IPS DF 19.7 (cell line): ENCODE measurements around the gene RMI1.

Experiments used
- DNase-seq: peaks from one replicate; pipeline ENCODE4 v3.0.0-alpha.2; 2013; ENCODE audit warnings: low read depth, low spot score

Gene RMI1

DNA sequence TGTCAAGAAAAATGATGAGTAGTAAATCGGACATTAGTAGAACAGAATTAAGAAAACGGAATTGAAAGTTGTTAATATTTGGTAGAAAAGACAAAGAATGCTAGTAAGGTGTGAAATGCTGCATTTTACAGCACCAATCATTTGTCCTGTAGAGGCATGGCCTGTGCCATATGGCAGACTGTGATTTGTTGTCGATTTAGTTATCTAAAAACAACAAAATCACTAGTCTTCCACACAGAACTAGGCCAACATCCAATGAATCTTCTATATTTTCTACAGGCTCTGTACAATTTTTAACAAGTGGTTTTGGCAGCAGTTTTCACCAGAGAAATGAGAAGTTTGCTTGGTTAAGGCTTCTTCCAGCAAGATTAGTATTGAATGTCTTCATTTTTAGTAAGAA lies 11.0 kb upstream of the RMI1 start:
- DNase-seq: no peak

- no peak for DNase-seq
Measured at GRCh38 chr9:83971485-83971884, 9.1 kb upstream of the RMI1 start.

DNA sequence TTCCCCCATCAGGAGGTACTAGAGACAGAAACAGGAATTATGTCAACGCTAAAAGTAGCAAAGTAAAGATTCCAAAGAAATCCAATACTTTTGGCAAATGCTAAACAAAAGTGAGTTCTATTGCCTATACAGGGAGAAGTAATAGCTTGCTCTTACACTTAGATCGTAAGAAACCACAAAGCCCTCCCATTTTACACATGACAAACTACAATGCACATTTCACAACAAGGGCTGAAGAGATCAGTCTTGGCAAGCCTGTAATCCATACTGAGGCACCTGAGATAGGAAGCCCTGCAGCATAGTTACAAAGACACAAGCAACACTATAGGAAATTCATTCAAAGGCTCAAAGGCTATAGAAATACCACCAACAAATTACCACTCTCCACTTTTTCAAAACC lies 8.3 kb upstream of the RMI1 start:
- DNase-seq: no peak

GRCh38 chr9:83975300-83975699 lies 5.3 kb upstream of the RMI1 start:
- no peak for DNase-seq

DNA sequence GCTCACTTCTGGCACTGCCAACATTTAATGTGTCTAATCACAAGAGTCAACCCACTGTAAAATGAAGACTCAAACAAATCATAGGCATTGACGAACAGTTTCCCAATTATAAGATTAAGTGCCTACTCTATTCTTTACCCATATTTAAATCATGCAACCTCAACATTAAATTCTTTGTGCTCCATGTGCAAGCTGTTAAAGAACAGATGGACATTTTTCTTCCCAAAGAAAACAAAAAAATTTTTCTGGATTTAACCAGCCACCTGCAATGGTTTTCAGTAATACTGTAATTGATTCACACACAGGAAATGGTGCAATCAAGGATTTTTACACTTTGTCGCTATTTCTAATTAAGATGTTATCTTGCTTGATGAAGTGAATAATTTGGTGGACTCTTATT lies 4.2 kb upstream of the RMI1 start:
- DNase-seq: no peak

- DNase-seq: no peak
Measured at GRCh38 chr9:83977196-83977595, 3.4 kb upstream of the RMI1 start.

DNA sequence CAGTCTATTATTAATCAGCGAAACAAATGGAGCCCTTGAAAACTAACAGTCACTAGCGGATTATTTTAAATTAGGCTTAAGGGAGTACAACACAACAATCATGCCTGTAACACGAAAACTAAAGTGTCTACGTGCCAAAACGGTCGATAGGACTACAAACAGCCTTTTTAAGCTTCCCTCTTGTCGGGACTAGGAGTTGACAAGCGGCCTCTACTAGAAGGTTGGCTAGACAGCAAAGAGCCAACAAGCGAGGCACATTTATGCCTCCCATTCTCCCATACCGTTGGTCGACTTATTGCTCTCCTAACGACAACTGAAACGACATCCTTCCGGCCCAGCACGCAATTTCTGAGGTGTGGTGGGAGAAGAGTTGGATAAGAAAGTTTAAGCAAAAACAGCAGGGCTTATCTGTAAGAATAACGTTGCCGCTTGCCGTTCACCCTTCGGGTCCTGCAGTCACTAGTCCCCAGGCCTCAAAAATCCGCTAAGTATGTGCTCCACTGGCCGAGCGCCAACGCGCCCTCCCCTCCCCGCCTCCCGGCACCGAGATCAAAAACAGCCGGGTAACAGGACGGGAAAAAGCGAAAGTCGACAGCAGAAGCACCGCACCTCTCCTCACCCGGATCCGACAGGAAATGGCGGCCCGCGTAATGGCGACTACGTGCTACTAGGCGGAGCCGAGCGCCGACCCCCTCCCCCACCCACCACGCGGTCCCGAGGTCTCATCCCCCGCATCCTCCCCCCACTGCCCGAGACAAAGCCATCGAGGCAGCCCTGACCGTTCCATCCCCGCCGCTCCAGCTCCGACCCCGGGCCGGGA lies 1.4 kb upstream of the RMI1 start:
- no peak for DNase-seq

GRCh38 chr9:83979812-83980394 lies 702 bp upstream of the RMI1 start, which contains the start of gene HNRNPK:
HNRNPK (minus strand) TSS chr9:83980215; CDS start chr9:83978252, 1,963 bp downstream.
- DNase-seq: peak; percentile 76

GRCh38 chr9:83981126-83981871 lies 694 bp downstream of the RMI1 start:
- no peak for DNase-seq

DNA sequence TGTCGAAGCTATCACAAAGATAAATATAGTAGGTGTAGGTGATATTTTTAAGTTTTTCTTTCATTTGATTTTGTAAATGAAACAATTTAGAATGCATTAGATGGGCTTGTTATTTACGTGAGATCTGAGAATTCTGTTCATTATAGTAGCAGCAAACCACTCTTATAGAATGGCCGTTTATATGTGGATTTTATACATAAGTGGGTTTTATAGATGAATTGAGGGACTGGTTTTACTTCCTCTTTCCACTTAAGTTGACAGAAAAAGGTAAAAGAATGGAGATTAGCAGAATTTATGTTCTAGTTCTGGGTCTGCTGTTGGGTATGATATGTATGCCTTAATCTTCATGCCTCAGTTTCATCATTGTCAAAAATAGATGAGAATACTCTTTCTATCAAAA lies 5.6 kb downstream of the RMI1 start:
- DNase-seq: no peak

DNA sequence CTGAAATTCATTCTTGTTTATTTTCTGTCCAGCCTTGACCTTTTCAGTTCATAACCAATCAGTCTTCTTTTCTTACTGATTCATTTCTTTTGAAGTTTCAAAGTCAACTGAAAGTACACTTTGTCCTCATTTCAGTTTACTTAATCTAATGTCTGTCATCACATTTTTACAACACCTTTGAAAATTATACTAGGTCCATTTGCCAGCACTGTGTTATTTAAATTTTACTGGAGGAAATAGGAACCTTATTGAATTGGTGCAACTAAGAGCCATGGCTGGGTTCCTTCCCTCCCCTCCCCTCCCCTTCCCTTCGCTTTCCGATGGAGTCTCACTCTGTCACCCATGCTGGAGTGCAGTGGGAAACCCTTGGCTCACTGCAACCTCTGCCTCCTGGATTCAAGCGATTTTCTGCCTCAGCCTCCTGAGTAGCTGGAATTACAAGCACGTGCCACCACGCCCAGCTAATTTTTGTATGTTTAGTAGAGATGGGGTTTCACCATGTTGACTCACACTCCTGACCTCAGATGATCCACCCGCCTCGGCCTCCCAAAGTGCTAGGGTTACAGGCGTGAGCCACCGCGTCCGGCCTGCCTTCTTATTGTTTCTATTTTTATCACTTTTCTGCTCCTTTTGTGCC lies 6.3 kb downstream of the RMI1 start:
- no peak for DNase-seq

DNA sequence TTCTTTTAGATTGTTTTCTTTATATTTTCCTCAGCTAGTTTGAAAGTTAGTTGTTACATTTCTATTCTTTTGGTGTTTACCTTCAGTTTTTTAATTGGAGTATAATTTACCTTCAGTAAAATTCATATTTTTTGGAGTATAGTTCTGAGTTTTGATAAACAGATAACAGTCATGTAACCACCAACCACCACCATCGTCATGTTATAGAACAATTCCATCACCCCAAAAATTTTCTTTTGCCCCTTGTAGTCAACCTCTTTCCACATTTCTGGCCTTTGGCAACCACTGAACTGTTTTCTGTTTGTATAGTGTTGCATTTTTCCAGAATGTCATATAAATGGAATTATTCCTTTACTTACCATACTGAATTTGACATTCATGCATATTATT lies 6.8 kb downstream of the RMI1 start:
- no peak for DNase-seq

GRCh38 chr9:83988411-83988810 lies 7.8 kb downstream of the RMI1 start:
- DNase-seq: no peak

GRCh38 chr9:83991355-83991754 lies 10.8 kb downstream of the RMI1 start:
- DNase-seq: no peak

DNA sequence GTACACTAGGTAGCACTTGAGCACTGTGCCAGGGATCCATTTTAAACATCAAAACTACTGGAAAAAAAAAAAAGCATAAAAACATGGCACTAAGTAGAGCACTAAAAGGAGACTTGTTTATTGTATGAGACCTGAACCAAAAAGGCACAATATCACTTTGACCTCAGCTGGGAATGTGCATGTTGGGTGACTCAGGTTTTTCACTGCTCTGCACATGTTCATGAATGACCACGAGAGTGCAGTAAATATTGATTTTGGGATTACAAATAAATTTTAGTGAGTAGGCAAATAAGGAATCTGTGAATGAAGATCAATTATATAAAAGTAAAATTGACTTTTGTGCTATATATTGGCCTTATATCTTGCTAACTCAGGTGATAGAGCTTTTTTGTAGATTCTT lies 11.8 kb downstream of the RMI1 start:
- no peak for DNase-seq

DNA sequence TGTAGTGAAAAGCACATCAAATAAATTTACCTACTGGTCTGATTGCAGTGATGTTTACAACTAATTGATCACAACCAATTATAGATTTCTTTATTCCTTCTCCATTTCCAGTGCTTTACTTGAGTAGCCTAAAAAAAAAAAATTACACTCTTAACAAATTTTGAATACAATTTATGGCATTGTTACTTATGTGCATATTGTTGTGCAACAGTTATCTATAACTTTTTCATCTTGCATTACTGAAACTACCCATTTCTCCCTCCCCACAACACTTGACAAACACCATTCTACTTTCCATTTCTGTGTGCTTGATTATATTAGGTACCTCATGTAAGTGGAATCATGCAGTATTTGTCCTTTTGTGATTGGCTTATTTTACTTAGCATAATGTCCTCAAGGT lies 12.3 kb downstream of the RMI1 start:
- DNase-seq: no peak

GRCh38 chr9:83996126-83996525 lies 15.5 kb downstream of the RMI1 start:
- DNase-seq: no peak

DNA sequence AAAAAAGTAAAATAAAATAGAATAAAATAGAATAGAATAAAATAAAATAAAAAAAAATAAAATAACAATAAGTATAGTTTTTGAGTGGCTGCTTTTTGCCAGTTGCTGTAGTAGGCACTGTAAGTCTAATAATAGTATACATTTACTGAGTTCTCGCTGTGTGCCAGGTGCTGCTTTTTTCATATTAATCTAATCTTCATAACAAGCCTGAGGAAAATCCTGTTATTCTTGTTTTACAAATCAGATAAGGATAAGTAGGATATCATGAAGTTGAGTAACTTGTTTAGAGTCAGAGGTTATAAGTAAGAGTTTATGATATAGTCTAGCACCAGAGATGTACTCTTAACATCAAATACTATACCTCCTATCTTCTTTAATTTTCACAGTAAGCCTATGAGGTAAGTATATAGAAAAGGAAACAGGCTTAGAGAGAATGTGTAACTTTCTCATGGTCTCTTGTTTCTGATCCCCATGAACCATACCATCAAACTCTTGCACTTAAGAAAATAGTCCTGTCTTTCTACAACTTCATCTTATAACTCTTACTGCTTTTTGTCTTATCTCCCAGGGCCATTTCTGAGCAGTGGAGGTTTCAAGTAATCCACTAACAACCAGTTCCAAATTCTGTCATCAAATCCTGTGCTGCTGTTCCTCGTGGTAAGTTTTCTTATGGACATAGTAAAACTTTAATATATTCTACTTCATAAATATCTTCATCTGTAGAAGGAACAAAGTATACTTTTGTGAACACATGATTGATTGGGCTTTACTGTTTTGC lies 18.7 kb downstream of the RMI1 start:
- DNase-seq: no peak

GRCh38 chr9:84000186-84000585 lies 19.6 kb downstream of the RMI1 start:
- no peak for DNase-seq

GRCh38 chr9:84001621-84002020 lies 21.0 kb downstream of the RMI1 start:
- DNase-seq: no peak

DNA sequence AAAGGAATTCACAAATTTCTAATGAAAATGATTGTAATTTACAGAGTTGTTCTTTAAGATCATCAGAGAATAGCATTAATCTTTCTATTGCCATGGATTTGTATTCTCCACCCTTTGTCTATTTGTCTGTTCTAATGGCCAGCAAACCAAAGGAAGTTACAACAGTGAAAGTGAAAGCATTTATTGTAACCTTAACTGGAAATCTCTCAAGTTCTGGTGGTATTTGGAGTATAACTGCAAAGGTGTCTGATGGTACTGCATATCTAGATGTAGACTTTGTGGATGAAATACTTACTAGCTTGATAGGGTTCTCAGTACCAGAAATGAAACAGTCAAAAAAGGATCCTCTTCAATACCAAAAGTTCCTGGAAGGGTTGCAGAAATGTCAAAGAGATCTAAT lies 21.7 kb downstream of the RMI1 start:
- no peak for DNase-seq
